Lower leg skin (tissue), 3 donors: ENCODE data around the gene KISS1.

ENCODE experiments used
- POLR2A ChIP-seq, 2 donors: fragments of 450-650 bp; IDR thresholded peaks; one replicate each; pipeline ENCODE4 v1.6.1; 2016 to 2017; ENCODE audit warnings: antibody characterized with exemption in 2 of 2, mild to moderate bottlenecking in 1 of 2, moderate library complexity in 1 of 2
- TF ChIP-seq, protein P1 (sequence below), 3 donors: fragments of 450-650 bp; IDR thresholded peaks; one replicate each; pipeline ENCODE4 v1.5.1; 2016; ENCODE audit warnings: antibody characterized with exemption in 3 of 3, mild to moderate bottlenecking in 3 of 3, moderate library complexity in 2 of 3

DNA sequence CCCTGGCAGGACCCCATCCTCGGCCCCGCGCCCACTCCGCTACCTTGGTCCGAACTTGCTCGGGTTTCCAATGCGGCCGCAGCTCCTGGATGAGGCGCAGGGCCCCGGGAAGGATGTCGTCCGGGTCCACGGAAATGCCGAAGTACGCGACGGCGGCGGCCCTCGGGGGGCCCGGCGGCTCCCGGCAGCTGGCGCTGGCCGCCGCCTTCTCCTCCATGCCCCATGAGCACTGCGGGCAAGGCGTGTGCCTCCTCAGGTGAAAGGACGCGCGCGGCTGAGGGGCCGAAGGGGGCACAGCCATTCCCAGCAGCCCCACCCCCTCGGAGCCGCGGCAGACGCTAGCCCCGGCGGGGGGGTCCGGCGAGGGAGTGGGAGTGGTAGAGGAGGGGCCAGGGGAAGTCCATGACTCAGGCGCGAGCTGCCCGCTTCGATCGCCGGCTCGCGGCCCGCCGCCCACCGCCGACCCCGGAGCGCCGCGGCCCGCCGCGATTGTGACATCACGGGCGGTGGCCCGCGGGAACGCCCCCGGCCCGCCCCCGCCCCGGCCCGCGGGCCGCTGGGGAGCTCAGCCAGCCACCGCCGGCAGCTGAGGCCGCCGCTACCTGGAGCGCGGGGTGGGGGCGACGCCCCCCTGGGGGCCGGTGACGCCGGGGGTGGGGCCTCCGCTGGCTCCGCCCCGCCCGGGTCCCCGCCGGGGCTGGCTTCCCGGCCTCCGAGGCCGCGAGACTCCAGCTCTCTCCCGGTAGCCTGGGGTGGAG is 44.6 kb downstream of the KISS1 start, which contains the start of gene ETNK2:
- TF ChIP-seq, protein P1, sequence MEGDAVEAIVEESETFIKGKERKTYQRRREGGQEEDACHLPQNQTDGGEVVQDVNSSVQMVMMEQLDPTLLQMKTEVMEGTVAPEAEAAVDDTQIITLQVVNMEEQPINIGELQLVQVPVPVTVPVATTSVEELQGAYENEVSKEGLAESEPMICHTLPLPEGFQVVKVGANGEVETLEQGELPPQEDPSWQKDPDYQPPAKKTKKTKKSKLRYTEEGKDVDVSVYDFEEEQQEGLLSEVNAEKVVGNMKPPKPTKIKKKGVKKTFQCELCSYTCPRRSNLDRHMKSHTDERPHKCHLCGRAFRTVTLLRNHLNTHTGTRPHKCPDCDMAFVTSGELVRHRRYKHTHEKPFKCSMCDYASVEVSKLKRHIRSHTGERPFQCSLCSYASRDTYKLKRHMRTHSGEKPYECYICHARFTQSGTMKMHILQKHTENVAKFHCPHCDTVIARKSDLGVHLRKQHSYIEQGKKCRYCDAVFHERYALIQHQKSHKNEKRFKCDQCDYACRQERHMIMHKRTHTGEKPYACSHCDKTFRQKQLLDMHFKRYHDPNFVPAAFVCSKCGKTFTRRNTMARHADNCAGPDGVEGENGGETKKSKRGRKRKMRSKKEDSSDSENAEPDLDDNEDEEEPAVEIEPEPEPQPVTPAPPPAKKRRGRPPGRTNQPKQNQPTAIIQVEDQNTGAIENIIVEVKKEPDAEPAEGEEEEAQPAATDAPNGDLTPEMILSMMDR (IDR thresholded peaks at IDR 0.05) = no peak
- TF ChIP-seq POLR2A (IDR thresholded peaks at IDR 0.05) = no peak
